ENCODE results near the gene BAIAP2L2. TPM values are rescaled to one million over a fixed set of nuclear protein-coding genes. Genes with fewer than 3 reads are reported as not detected.

Gene BAIAP2L2
- total RNA-seq, 1 experiment from 2014 or later = 2.3 TPM

DNA sequence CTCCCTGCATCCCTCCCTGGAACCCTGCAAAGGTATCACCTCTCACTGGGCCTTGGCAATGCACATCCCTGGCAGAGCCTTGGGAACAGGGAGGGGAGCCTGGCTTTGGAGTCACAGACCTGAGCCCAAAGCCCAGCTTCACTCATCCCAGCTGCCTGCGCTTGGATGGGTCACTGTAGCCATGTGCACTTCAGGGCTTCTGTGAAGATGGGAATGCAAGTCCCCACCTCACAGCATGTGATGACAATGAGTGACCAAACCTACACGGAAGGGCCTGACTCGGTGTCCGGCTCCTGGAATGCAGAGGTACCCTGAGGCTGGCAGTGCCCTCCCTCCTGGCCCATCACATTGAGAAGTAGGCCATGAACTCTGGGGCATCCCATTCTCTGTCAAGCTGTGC lies 22.8 kb upstream of the BAIAP2L2 start:
- TF ChIP-seq, protein P1, sequence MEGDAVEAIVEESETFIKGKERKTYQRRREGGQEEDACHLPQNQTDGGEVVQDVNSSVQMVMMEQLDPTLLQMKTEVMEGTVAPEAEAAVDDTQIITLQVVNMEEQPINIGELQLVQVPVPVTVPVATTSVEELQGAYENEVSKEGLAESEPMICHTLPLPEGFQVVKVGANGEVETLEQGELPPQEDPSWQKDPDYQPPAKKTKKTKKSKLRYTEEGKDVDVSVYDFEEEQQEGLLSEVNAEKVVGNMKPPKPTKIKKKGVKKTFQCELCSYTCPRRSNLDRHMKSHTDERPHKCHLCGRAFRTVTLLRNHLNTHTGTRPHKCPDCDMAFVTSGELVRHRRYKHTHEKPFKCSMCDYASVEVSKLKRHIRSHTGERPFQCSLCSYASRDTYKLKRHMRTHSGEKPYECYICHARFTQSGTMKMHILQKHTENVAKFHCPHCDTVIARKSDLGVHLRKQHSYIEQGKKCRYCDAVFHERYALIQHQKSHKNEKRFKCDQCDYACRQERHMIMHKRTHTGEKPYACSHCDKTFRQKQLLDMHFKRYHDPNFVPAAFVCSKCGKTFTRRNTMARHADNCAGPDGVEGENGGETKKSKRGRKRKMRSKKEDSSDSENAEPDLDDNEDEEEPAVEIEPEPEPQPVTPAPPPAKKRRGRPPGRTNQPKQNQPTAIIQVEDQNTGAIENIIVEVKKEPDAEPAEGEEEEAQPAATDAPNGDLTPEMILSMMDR (conservative IDR thresholded peaks at IDR 0.05) = no peak
- no peak overlapping the region for H3K56ac ChIP-seq (ENCODE audit: insufficient read length, low read depth, low read length)
- WGBS (ENCODE audit: extremely low coverage, insufficient read length, low lambda C conversion rate) = no CpG with 5 or more reads among the region's 4 CpGs
- H3K27me3 ChIP-seq (ENCODE audit: insufficient read depth, low read length) = no peaks in the 10 kb centered on the region
- no peak overlapping the region for H2BK5ac ChIP-seq (ENCODE audit: insufficient read length, low read length)
- no peak overlapping the region for H2AFZ ChIP-seq (ENCODE audit: low read length)
- no peak overlapping the region for H3T11ph ChIP-seq (ENCODE audit: low read length)
- no peak overlapping the region for H3K4me2 ChIP-seq (ENCODE audit: insufficient read depth, insufficient read length, low read length)
- no peaks in the 10 kb centered on the region for H3K9me3 ChIP-seq (ENCODE audit: control insufficient read depth, low read depth, low read length)
- H3K18ac ChIP-seq (ENCODE audit: insufficient read length, low read depth, low read length) = no peak overlapping the region
- H4K20me1 ChIP-seq (ENCODE audit: control insufficient read depth, insufficient read depth, insufficient read length) = no peaks in the 10 kb centered on the region
- H3K27me3 Mint-ChIP-seq (ENCODE audit: low read depth) = no peaks in the 10 kb centered on the region
- H3K4me1 Mint-ChIP-seq = no peaks in the 10 kb centered on the region
- no peaks in the 10 kb centered on the region for H3K4me1 ChIP-seq (ENCODE audit: insufficient read depth, low read length)
- H3K14ac ChIP-seq (ENCODE audit: insufficient read depth, low read length) = no peak overlapping the region
- no peak overlapping the region for H4K91ac ChIP-seq (ENCODE audit: insufficient read length, low read depth, low read length)
- H3K36me3 Mint-ChIP-seq (ENCODE audit: insufficient read depth in 1 of 3, low read depth in 3 of 3) = peaks cover 0 to 36% (median 25%) of the 10 kb centered on the region in 3 experiments; a peak in 6 of 7 replicates
- no peak overlapping the region for H2BK120ac ChIP-seq (ENCODE audit: low read depth, low read length, poor library complexity, severe bottlenecking)
- no peaks in the 10 kb centered on the region for H3K79me2 ChIP-seq (ENCODE audit: insufficient read depth, low read length)
- H4K5ac ChIP-seq (ENCODE audit: insufficient read length, low read depth, low read length) = no peak overlapping the region
- no peak overlapping the region for H3K27ac ChIP-seq (ENCODE audit: insufficient read length, low read depth, low read length)
- H2BK20ac ChIP-seq (ENCODE audit: low read depth, low read length, poor library complexity, severe bottlenecking) = no peak overlapping the region
- no peak overlapping the region for H3K9ac ChIP-seq (ENCODE audit: extremely low read depth, insufficient read length, low read length)
- no peak overlapping the region for H2BK15ac ChIP-seq (ENCODE audit: low read depth, low read length)
- no peak for DNase-seq
- no peaks in the 10 kb centered on the region for H3K79me1 ChIP-seq (ENCODE audit: insufficient read depth, low read depth, low read length, poor library complexity, severe bottlenecking)
- H2AK5ac ChIP-seq (ENCODE audit: insufficient read length, low read length) = no peak overlapping the region
- H3K9me3 Mint-ChIP-seq = no peaks in the 10 kb centered on the region
- no peak overlapping the region for H3K27ac Mint-ChIP-seq
- H3K23me2 ChIP-seq (ENCODE audit: insufficient read length, low read depth, low read length, poor library complexity, severe bottlenecking) = no peaks in the 10 kb centered on the region
- H3K23ac ChIP-seq (ENCODE audit: insufficient read length, low read depth, low read length) = no peak overlapping the region
- no peak overlapping the region for H4K8ac ChIP-seq (replicated peaks; ENCODE audit: insufficient read length, low read depth, low read length)
- no peak overlapping the region for H3K4me3 Mint-ChIP-seq
- H3K4ac ChIP-seq (ENCODE audit: low read depth, low read length) = no peak overlapping the region
- H2BK12ac ChIP-seq (ENCODE audit: insufficient read length, low read depth, low read length) = no peak overlapping the region

Data from H9 (cell line).